Measurements from ENCODE around the gene ZNF264. TPM values are rescaled to one million over a fixed set of nuclear protein-coding genes. Genes with fewer than 3 reads are reported as not detected.

ZNF264 gene
- total and polyA plus RNA-seq, 8 donors: 3.2 to 53.0 (median 32.8) TPM

- peaks cover 13 to 85% (median 57%) of the 10 kb centered on the region in 4 donors for H3K9me3 ChIP-seq
- DNase-seq: no peak
- no peaks in the 10 kb centered on the region for H3K27me3 ChIP-seq
- WGBS, 5 donors: 83 to 98% (median 92%) methylated on average over 4 of the region's 4 CpGs
- intact Hi-C loops (cut with DNase I; ENCODE audit: low total_unique reads): no loop called here
- no peak for TF ChIP-seq POLR2A (IDR thresholded peaks at IDR 0.05)
- TF ChIP-seq POLR2AphosphoS5 (IDR thresholded peaks at IDR 0.05): no peak
- TF ChIP-seq EP300 (IDR thresholded peaks at IDR 0.05): no peak
- TF ChIP-seq CTCF (IDR thresholded peaks at IDR 0.05): no peak
- H3K4me3 ChIP-seq: no peak overlapping the region
- H3K27ac ChIP-seq: no peak overlapping the region
- peaks cover 69 to 96% (median 92%) of the 10 kb centered on the region in 4 donors for H3K36me3 ChIP-seq
- no peaks in the 10 kb centered on the region for H3K4me1 ChIP-seq
These were observed 19.1 kb downstream of the ZNF264 start for GRCh38 chr19:57210381-57210780.

- intact Hi-C loops (cut with DNase I; ENCODE audit: low total_unique reads): no loop called here
- Histone ChIP-seq H3K27ac (no peak overlapping the region), H3K36me3 (peaks cover 58 to 98% (median 94%) of the 10 kb centered on the region in 4 donors), H3K4me3 (no peak overlapping the region), H3K4me1 (no peaks in the 10 kb centered on the region), H3K27me3 (no peaks in the 10 kb centered on the region), H3K9me3 (peaks cover 13 to 87% (median 58%) of the 10 kb centered on the region in 4 donors)
- TF ChIP-seq POLR2AphosphoS5 (IDR thresholded peaks at IDR 0.05): no peak
- TF ChIP-seq CTCF (IDR thresholded peaks at IDR 0.05): no peak
- no peak for DNase-seq
- 93 to 96% (median 95%) methylated on average over 7 of the region's 7 CpGs for WGBS, 5 donors
These were observed 20.8 kb downstream of the ZNF264 start for GRCh38 chr19:57212109-57212508.

GRCh38 chr19:57227502-57227901, 36.2 kb downstream of the ZNF264 start:
- peaks cover 0 to 13% (median 0%) of the 10 kb centered on the region in 4 donors for H3K9me3 ChIP-seq
- TF ChIP-seq POLR2A (IDR thresholded peaks at IDR 0.05): no peak
- no peak for TF ChIP-seq CTCF (IDR thresholded peaks at IDR 0.05)
- no peak for TF ChIP-seq EP300 (IDR thresholded peaks at IDR 0.05)
- TF ChIP-seq POLR2AphosphoS5 (IDR thresholded peaks at IDR 0.05): no peak
- H3K27ac ChIP-seq: no peak overlapping the region
- peaks cover 0 to 8% (median 2%) of the 10 kb centered on the region in 4 donors for H3K36me3 ChIP-seq
- intact Hi-C loops (cut with DNase I; ENCODE audit: low total_unique reads): no loop called here
- DNase-seq: no peak
- 76 to 87% (median 85%) methylated on average over 4 to 5 of the region's 5 CpGs for WGBS, 5 donors
- H3K4me1 ChIP-seq: no peaks in the 10 kb centered on the region
- H3K27me3 ChIP-seq: no peaks in the 10 kb centered on the region
- H3K4me3 ChIP-seq: no peak overlapping the region

- no peaks in the 10 kb centered on the region for H3K27me3 ChIP-seq
- H3K36me3 ChIP-seq: no peaks in the 10 kb centered on the region
- peaks cover 0 to 13% (median 0%) of the 10 kb centered on the region in 4 donors for H3K9me3 ChIP-seq
- H3K27ac ChIP-seq: no peak overlapping the region
- H3K4me3 ChIP-seq: no peak overlapping the region
- no peak for TF ChIP-seq POLR2A (IDR thresholded peaks at IDR 0.05)
- TF ChIP-seq EP300 (IDR thresholded peaks at IDR 0.05): no peak
- no peak for TF ChIP-seq CTCF (IDR thresholded peaks at IDR 0.05)
- TF ChIP-seq POLR2AphosphoS5 (IDR thresholded peaks at IDR 0.05): no peak
- 66 to 77% (median 70%) methylated on average over 9 of the region's 9 CpGs for WGBS, 5 donors
- intact Hi-C loops (cut with DNase I; ENCODE audit: low total_unique reads): no loop called here
- no peaks in the 10 kb centered on the region for H3K4me1 ChIP-seq
- DNase-seq: no peak
These were observed 40.4 kb downstream of the ZNF264 start for GRCh38 chr19:57231686-57232085.

Measured in stomach (tissue), 9 donors.